GM21529 (cell line): ENCODE results near the gene RPAP2.
"Not testable (repeated sequence)": the region's sequence is repeated elsewhere in the genome, so short reads cannot be mapped to it uniquely, and the experiment has no call there.

Source experiments
- ATAC-seq: cut with Tn5 transposase; IDR thresholded peaks from one replicate; pipeline ENCODE4 v1.9.1; 2021; ENCODE audit not compliant: unreplicated experiment

Gene RPAP2

GRCh38 chr1:92298573-92299476 lies at the start of gene RPAP2, which contains the start of gene GLMN:
Gene RPAP2, plus strand, starts transcription at chr1:92299059. Its CDS starts 15 bp downstream, at chr1:92299074.
Gene GLMN, minus strand, starts transcription at chr1:92298987. Its CDS starts 988 bp downstream, at chr1:92297999.
- peak; percentile 97 for ATAC-seq

GRCh38 chr1:92254714-92255113 lies 44.1 kb upstream of the RPAP2 start:
- not testable (repeated sequence) for ATAC-seq

GRCh38 chr1:92259350-92259749 lies 39.5 kb upstream of the RPAP2 start:
- no peak for ATAC-seq

GRCh38 chr1:92262516-92262915 lies 36.3 kb upstream of the RPAP2 start:
- no peak for ATAC-seq

- no peak for ATAC-seq
Measured at GRCh38 chr1:92273039-92273438, 25.8 kb upstream of the RPAP2 start.

- no peak for ATAC-seq
Measured at GRCh38 chr1:92274939-92275338, 23.9 kb upstream of the RPAP2 start.

- no peak for ATAC-seq
Measured at GRCh38 chr1:92276082-92276481, 22.8 kb upstream of the RPAP2 start.

- ATAC-seq: no peak
Measured at GRCh38 chr1:92277105-92277723, 21.6 kb upstream of the RPAP2 start.

GRCh38 chr1:92279781-92280180 lies 19.1 kb upstream of the RPAP2 start:
- not testable (repeated sequence) for ATAC-seq

- ATAC-seq: not testable (repeated sequence)
Measured at GRCh38 chr1:92281411-92281810, 17.4 kb upstream of the RPAP2 start.

- no peak for ATAC-seq
Measured at GRCh38 chr1:92291372-92291999, 7.4 kb upstream of the RPAP2 start.

GRCh38 chr1:92298213-92298572 lies 666 bp upstream of the RPAP2 start:
- ATAC-seq: no peak

- no peak for ATAC-seq
Measured at GRCh38 chr1:92299477-92300150, 755 bp downstream of the RPAP2 start.

- no peak for ATAC-seq
Measured at GRCh38 chr1:92301021-92301420, 2.2 kb downstream of the RPAP2 start.

GRCh38 chr1:92306020-92306419 lies 7.2 kb downstream of the RPAP2 start:
- ATAC-seq: no peak

- no peak for ATAC-seq
Measured at GRCh38 chr1:92307980-92308379, 9.1 kb downstream of the RPAP2 start.

- ATAC-seq: no peak
Measured at GRCh38 chr1:92310185-92310597, 11.3 kb downstream of the RPAP2 start.

GRCh38 chr1:92314024-92314423 lies 15.2 kb downstream of the RPAP2 start:
- no peak for ATAC-seq

GRCh38 chr1:92315766-92316599 lies 17.1 kb downstream of the RPAP2 start:
- ATAC-seq: no peak

- no peak for ATAC-seq
Measured at GRCh38 chr1:92317836-92318493, 19.1 kb downstream of the RPAP2 start.
